Measurements from ENCODE around the gene MOB4. TPM values are rescaled to one million over a fixed set of nuclear protein-coding genes. Genes with fewer than 3 reads are reported as not detected.

The MOB4 gene
- polyA plus RNA-seq, 1 donor from 2014 or later: 81.5 TPM

- no peaks in the 10 kb centered on the region for H3K27me3 ChIP-seq (ENCODE audit: insufficient read depth, low read depth, low read length)
- H3K4me3 ChIP-seq (ENCODE audit: low read length): no peak overlapping the region
- no peaks in the 10 kb centered on the region for H3K9me2 ChIP-seq (ENCODE audit: insufficient read depth, low read length)
- H3K9me3 ChIP-seq (ENCODE audit: low read length): no peaks in the 10 kb centered on the region
- H3F3A ChIP-seq (ENCODE audit: insufficient read depth, low read length, poor library complexity, severe bottlenecking): no peaks in the 10 kb centered on the region
- H3K36me3 ChIP-seq (ENCODE audit: insufficient read depth, low read length): no peaks in the 10 kb centered on the region
- H3K4me2 ChIP-seq (ENCODE audit: low read length): no peak overlapping the region
- no peak for TF ChIP-seq POLR2AphosphoS5 (IDR thresholded peaks at IDR 0.05)
- no peak for TF ChIP-seq TAF1 (IDR thresholded peaks at IDR 0.05; ENCODE audit: low read depth)
- no peak for TF ChIP-seq SMC3 (conservative IDR thresholded peaks at IDR 0.05; ENCODE audit: poor library complexity)
- no peak for TF ChIP-seq MXI1 (conservative IDR thresholded peaks at IDR 0.05; ENCODE audit: poor library complexity, severe bottlenecking)
- TF ChIP-seq CTCF (IDR thresholded peaks at IDR 0.05; ENCODE audit: poor library complexity, severe bottlenecking): no peak
- no peak for TF ChIP-seq EZH2 (IDR thresholded peaks at IDR 0.05; ENCODE audit: borderline replicate concordance, insufficient read depth, low read length, poor library complexity, severe bottlenecking)
- no peak for TF ChIP-seq REST (IDR thresholded peaks at IDR 0.05; ENCODE audit: borderline replicate concordance)
- no peak for TF ChIP-seq EP300 (conservative IDR thresholded peaks at IDR 0.05; ENCODE audit: poor library complexity, severe bottlenecking)
- no peak for TF ChIP-seq RAD21 (conservative IDR thresholded peaks at IDR 0.05)
- H3K27ac ChIP-seq (ENCODE audit: low read length): no peak overlapping the region
- H3K9ac ChIP-seq (ENCODE audit: low read length): no peak overlapping the region
- no peaks in the 10 kb centered on the region for H3K79me2 ChIP-seq (replicated peaks; ENCODE audit: insufficient read depth, low read length)
- no peaks in the 10 kb centered on the region for H4K20me1 ChIP-seq (ENCODE audit: insufficient read depth)
- no peak overlapping the region for H2AFZ ChIP-seq (ENCODE audit: low read depth, low read length)
Measured at GRCh38 chr2:197556456-197556855, 40.6 kb downstream of the MOB4 start.

- Histone ChIP-seq H3K27me3 (ENCODE audit: insufficient read depth, low read depth, low read length) (no peaks in the 10 kb centered on the region), H3K27ac (ENCODE audit: low read length) (no peak overlapping the region), H3K9me3 (ENCODE audit: low read length) (no peaks in the 10 kb centered on the region), H2AFZ (ENCODE audit: low read depth, low read length) (no peak overlapping the region), H3K36me3 (ENCODE audit: insufficient read depth, low read length) (no peaks in the 10 kb centered on the region), H3F3A (ENCODE audit: insufficient read depth, low read length, poor library complexity, severe bottlenecking) (no peaks in the 10 kb centered on the region), H3K9me2 (ENCODE audit: insufficient read depth, low read length) (no peaks in the 10 kb centered on the region), H3K4me3 (ENCODE audit: low read length) (no peak overlapping the region), H4K20me1 (ENCODE audit: insufficient read depth) (no peaks in the 10 kb centered on the region), H3K4me2 (ENCODE audit: low read length) (no peak overlapping the region), H3K9ac (ENCODE audit: low read length) (no peak overlapping the region), H3K79me2 (replicated peaks; ENCODE audit: insufficient read depth, low read length) (no peaks in the 10 kb centered on the region)
- TF ChIP-seq SMC3 (conservative IDR thresholded peaks at IDR 0.05; ENCODE audit: poor library complexity): no peak
- TF ChIP-seq REST (IDR thresholded peaks at IDR 0.05; ENCODE audit: borderline replicate concordance): no peak
- TF ChIP-seq TAF1 (IDR thresholded peaks at IDR 0.05; ENCODE audit: low read depth): no peak
- TF ChIP-seq POLR2AphosphoS5 (IDR thresholded peaks at IDR 0.05): no peak
- no peak for TF ChIP-seq EZH2 (IDR thresholded peaks at IDR 0.05; ENCODE audit: borderline replicate concordance, insufficient read depth, low read length, poor library complexity, severe bottlenecking)
- no peak for TF ChIP-seq MXI1 (conservative IDR thresholded peaks at IDR 0.05; ENCODE audit: poor library complexity, severe bottlenecking)
- TF ChIP-seq RAD21 (conservative IDR thresholded peaks at IDR 0.05): no peak
- no peak for TF ChIP-seq EP300 (conservative IDR thresholded peaks at IDR 0.05; ENCODE audit: poor library complexity, severe bottlenecking)
- TF ChIP-seq CTCF (IDR thresholded peaks at IDR 0.05; ENCODE audit: poor library complexity, severe bottlenecking): no peak
Measured at GRCh38 chr2:197558393-197558792, 42.5 kb downstream of the MOB4 start.
